ENCODE data around the gene ZDHHC17. TPM values are rescaled to one million over a fixed set of nuclear protein-coding genes. Genes with fewer than 3 reads are reported as not detected.

ZDHHC17 gene
- total RNA-seq, 1 experiment from 2014 or later, result 25.3 TPM

- intact Hi-C loops (cut with micrococcal nuclease), result no loop called here
- POLR2A ChIA-PET, result interaction anchor here (1.6 kb wide), 1 partner anchor 19 kb away, joined by 4 read pairs; the partner anchor contains the start of gene CSRP2
Observed at GRCh38 chr12:76859611-76860010, 95.7 kb downstream of the ZDHHC17 start.

More at GRCh38 chr12:76859611-76860010, 95.7 kb downstream of the ZDHHC17 start:
- ChIA-PET CTCF (no interaction called here), RAD21 (ENCODE audit: low non-redundant PET in 1 of 2, low total read pairs in 2 of 2, uncharacterized antibody in 2 of 2, unreplicated experiment in 2 of 2) (no interaction called here)
- no peak overlapping the region for H3K4me2 ChIP-seq (ENCODE audit: low read length)
- no TSS peak for BruUV-seq (replicated peaks)
- DNase-seq (ENCODE audit: low read depth, low spot score), result no peak
- ATAC-seq, result no peak
- no peak overlapping the region for H2AFZ ChIP-seq (ENCODE audit: low read depth, low read length, poor library complexity, severe bottlenecking)
- H3K36me3 ChIP-seq (ENCODE audit: control insufficient read depth in 1 of 2, insufficient read depth in 2 of 2, low read length in 2 of 2), result peaks cover 2 to 15% of the 10 kb centered on the region in 2 experiments; a peak in 2 of 4 replicates
- no peaks in the 10 kb centered on the region for H4K20me1 ChIP-seq (ENCODE audit: insufficient read depth)
- H3K9ac ChIP-seq (ENCODE audit: low read length), result no peak overlapping the region
- H3K9me3 ChIP-seq (ENCODE audit: control insufficient read depth in 1 of 2, insufficient read depth in 1 of 2, low read depth in 1 of 2, low read length in 2 of 2), result peaks cover 0 to 3% of the 10 kb centered on the region in 2 experiments; a peak in 1 of 4 replicates
- no peaks in the 10 kb centered on the region for H3K27me3 ChIP-seq (ENCODE audit: insufficient read depth, low read length)
- no peak overlapping the region for H3K27ac ChIP-seq (ENCODE audit: low read depth, low read length)
- H3K9me2 ChIP-seq (ENCODE audit: insufficient read depth), result no peaks in the 10 kb centered on the region
- no peak overlapping the region for H3K4me3 ChIP-seq (replicated peaks in 1 of 2; ENCODE audit: low read depth in 1 of 2, low read length in 2 of 2)
- H3K79me2 ChIP-seq (ENCODE audit: insufficient read depth, low read length), result no peaks in the 10 kb centered on the region
- H3K4me1 ChIP-seq (ENCODE audit: control insufficient read depth in 1 of 2, insufficient read depth in 2 of 2, low read length in 2 of 2), result no peaks in the 10 kb centered on the region
- no peak for TF ChIP-seq ZFX (IDR thresholded peaks at IDR 0.05)
- no peak for TF ChIP-seq JUND (IDR thresholded peaks at IDR 0.05)
- no peak for TF ChIP-seq EGR1 (IDR thresholded peaks at IDR 0.05; ENCODE audit: low read depth)
- TF ChIP-seq RAD21 (IDR thresholded peaks at IDR 0.05; ENCODE audit: low read depth), result no peak
- TF ChIP-seq, protein P1, sequence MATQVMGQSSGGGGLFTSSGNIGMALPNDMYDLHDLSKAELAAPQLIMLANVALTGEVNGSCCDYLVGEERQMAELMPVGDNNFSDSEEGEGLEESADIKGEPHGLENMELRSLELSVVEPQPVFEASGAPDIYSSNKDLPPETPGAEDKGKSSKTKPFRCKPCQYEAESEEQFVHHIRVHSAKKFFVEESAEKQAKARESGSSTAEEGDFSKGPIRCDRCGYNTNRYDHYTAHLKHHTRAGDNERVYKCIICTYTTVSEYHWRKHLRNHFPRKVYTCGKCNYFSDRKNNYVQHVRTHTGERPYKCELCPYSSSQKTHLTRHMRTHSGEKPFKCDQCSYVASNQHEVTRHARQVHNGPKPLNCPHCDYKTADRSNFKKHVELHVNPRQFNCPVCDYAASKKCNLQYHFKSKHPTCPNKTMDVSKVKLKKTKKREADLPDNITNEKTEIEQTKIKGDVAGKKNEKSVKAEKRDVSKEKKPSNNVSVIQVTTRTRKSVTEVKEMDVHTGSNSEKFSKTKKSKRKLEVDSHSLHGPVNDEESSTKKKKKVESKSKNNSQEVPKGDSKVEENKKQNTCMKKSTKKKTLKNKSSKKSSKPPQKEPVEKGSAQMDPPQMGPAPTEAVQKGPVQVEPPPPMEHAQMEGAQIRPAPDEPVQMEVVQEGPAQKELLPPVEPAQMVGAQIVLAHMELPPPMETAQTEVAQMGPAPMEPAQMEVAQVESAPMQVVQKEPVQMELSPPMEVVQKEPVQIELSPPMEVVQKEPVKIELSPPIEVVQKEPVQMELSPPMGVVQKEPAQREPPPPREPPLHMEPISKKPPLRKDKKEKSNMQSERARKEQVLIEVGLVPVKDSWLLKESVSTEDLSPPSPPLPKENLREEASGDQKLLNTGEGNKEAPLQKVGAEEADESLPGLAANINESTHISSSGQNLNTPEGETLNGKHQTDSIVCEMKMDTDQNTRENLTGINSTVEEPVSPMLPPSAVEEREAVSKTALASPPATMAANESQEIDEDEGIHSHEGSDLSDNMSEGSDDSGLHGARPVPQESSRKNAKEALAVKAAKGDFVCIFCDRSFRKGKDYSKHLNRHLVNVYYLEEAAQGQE (IDR thresholded peaks at IDR 0.05; ENCODE audit: low read depth), result no peak
- TF ChIP-seq YY1 (IDR thresholded peaks at IDR 0.05; ENCODE audit: extremely low read depth, insufficient replicate concordance, low read depth, low read length), result no peak
- no peak for TF ChIP-seq SIN3A (IDR thresholded peaks at IDR 0.05; ENCODE audit: low read depth)
- TF ChIP-seq CBX3 (IDR thresholded peaks at IDR 0.05; ENCODE audit: low read depth), result no peak
- no peak for TF ChIP-seq EZH2phosphoT487 (IDR thresholded peaks at IDR 0.05; ENCODE audit: borderline replicate concordance)
- no peak for TF ChIP-seq FOSL1 (IDR thresholded peaks at IDR 0.05; ENCODE audit: low read depth)
- no peak for TF ChIP-seq ELF1 (IDR thresholded peaks at IDR 0.05; ENCODE audit: borderline replicate concordance, low read depth)
- no peak for TF ChIP-seq ZNF274 (IDR thresholded peaks at IDR 0.05; ENCODE audit: low read depth, low read length)
- no peak for TF ChIP-seq TCF7L2 (IDR thresholded peaks at IDR 0.05; ENCODE audit: borderline replicate concordance, extremely low read depth, insufficient read depth, insufficient read length)
- no peak for TF ChIP-seq MAX (IDR thresholded peaks at IDR 0.05)
- TF ChIP-seq CTCF (IDR thresholded peaks at IDR 0.05 in 2 of 3, conservative IDR thresholded peaks at IDR 0.05 in 1 of 3; ENCODE audit: borderline replicate concordance in 1 of 3, insufficient read depth in 1 of 3, low read depth in 2 of 3, low read length in 2 of 3), result no peak
- TF ChIP-seq, protein P2, sequence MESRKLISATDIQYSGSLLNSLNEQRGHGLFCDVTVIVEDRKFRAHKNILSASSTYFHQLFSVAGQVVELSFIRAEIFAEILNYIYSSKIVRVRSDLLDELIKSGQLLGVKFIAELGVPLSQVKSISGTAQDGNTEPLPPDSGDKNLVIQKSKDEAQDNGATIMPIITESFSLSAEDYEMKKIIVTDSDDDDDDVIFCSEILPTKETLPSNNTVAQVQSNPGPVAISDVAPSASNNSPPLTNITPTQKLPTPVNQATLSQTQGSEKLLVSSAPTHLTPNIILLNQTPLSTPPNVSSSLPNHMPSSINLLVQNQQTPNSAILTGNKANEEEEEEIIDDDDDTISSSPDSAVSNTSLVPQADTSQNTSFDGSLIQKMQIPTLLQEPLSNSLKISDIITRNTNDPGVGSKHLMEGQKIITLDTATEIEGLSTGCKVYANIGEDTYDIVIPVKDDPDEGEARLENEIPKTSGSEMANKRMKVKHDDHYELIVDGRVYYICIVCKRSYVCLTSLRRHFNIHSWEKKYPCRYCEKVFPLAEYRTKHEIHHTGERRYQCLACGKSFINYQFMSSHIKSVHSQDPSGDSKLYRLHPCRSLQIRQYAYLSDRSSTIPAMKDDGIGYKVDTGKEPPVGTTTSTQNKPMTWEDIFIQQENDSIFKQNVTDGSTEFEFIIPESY (IDR thresholded peaks at IDR 0.05; ENCODE audit: extremely low read depth, insufficient replicate concordance, low read length), result no peak
- TF ChIP-seq POLR2A (IDR thresholded peaks at IDR 0.05; ENCODE audit: borderline replicate concordance, extremely low read depth, insufficient read depth, insufficient read length), result no peak
- no peak for TF ChIP-seq POLR2AphosphoS5 (IDR thresholded peaks at IDR 0.05; ENCODE audit: low read depth, low read length)
- no peak for TF ChIP-seq SRF (IDR thresholded peaks at IDR 0.05; ENCODE audit: low read depth)
- no peak for TF ChIP-seq SP1 (IDR thresholded peaks at IDR 0.05; ENCODE audit: low read depth)

Data from HCT116 (cell line).